ENCODE measurements around the gene S100A5. TPM values are rescaled to one million over a fixed set of nuclear protein-coding genes. Genes with fewer than 3 reads are reported as not detected.

S100A5 gene
- total and polyA plus RNA-seq, 2 of the 8 experiments (the other 6 are each of a cell fraction or from before 2014, with no cell fraction given): not detected

- Histone ChIP-seq H2BK5ac (ENCODE audit: low read depth, low read length) (no peak overlapping the region), H3K4ac (replicated peaks; ENCODE audit: insufficient read length, low read depth, low read length) (no peak overlapping the region), H3K23ac (ENCODE audit: insufficient read length) (no peak overlapping the region), H3K56ac (replicated peaks; ENCODE audit: insufficient read length, low read depth, low read length) (no peak overlapping the region), H4K20me1 (replicated peaks in 1 of 2; ENCODE audit: control insufficient read depth in 1 of 2, insufficient read depth in 2 of 2, low read length in 2 of 2) (no peaks in the 10 kb centered on the region), H3K23me2 (ENCODE audit: low read depth, low read length) (no peaks in the 10 kb centered on the region), H3K4me2 (ENCODE audit: insufficient read depth in 1 of 2, low read depth in 2 of 2, low read length in 2 of 2) (no peak overlapping the region), H3K27me3 (replicated peaks in 1 of 4; ENCODE audit: control insufficient read depth in 3 of 4, extremely low read depth in 1 of 4, insufficient read depth in 3 of 4, low read length in 3 of 4) (no peaks in the 10 kb centered on the region; a peak in 2 of 7 replicates), H2BK15ac (ENCODE audit: low read length) (no peak overlapping the region), H3K27ac (ENCODE audit: low read depth, low read length) (no peak overlapping the region), H4K5ac (ENCODE audit: insufficient read length, low read depth, low read length) (no peak overlapping the region), H3K4me1 (replicated peaks in 1 of 4; ENCODE audit: control insufficient read depth in 3 of 4, insufficient read depth in 4 of 4, low read length in 3 of 4) (no peaks in the 10 kb centered on the region; a peak in 1 of 7 replicates), H3K36me3 (ENCODE audit: control insufficient read depth in 2 of 4, insufficient read depth in 4 of 4, low read length in 3 of 4) (no peaks in the 10 kb centered on the region), H3K79me1 (ENCODE audit: low read depth, low read length) (no peaks in the 10 kb centered on the region), H3K18ac (ENCODE audit: extremely low read depth, low read length) (no peak overlapping the region), H2BK20ac (ENCODE audit: low read length) (no peak overlapping the region), H3K9me3 (ENCODE audit: insufficient read depth in 2 of 2, low read depth in 1 of 2, low read length in 1 of 2) (no peaks in the 10 kb centered on the region), H3K9ac (replicated peaks in 1 of 4; ENCODE audit: extremely low read depth in 1 of 4, low read depth in 3 of 4, low read length in 3 of 4) (no peak overlapping the region), H3K4me3 (ENCODE audit: extremely low read depth in 1 of 4, insufficient read depth in 2 of 4, low read depth in 3 of 4, low read length in 4 of 4) (no peak overlapping the region), H2AFZ (ENCODE audit: low read length) (no peak overlapping the region), H2BK12ac (ENCODE audit: low read depth, low read length) (no peak overlapping the region), H2AK5ac (ENCODE audit: low read depth, low read length) (no peak overlapping the region), H3K14ac (ENCODE audit: insufficient read length) (no peak overlapping the region), H2BK120ac (replicated peaks; ENCODE audit: low read depth, low read length) (no peak overlapping the region), H3K79me2 (ENCODE audit: control insufficient read depth in 1 of 2, insufficient read depth in 2 of 2, low read length in 2 of 2) (no peaks in the 10 kb centered on the region), H4K8ac (ENCODE audit: extremely low read depth, insufficient read depth, low read length) (no peak overlapping the region), H4K91ac (replicated peaks; ENCODE audit: insufficient read length, low read length) (no peak overlapping the region)
- WGBS, 2 experiments (ENCODE audit: extremely low coverage in 1 of 2, insufficient coverage in 1 of 2, insufficient read length in 1 of 2, insufficient replicate concordance in 2 of 2, low coverage in 1 of 2, low lambda C conversion rate in 2 of 2, missing lambda C conversion rate in 1 of 2): 71% methylated on average over 1 of the region's 1 CpG; no CpG with 5 or more reads in 1 of the 2 experiments
- CTCF ChIA-PET (ENCODE audit: partially characterized antibody): interaction anchor here (1.6 to 4.4 kb wide), 5 partner anchors 12 to 71 kb away, joined by 5 to 20 read pairs (median 12); partner anchors contain the start of gene S100A13
- POLR2A ChIA-PET (ENCODE audit: partially characterized antibody): interaction anchor here (1.5 kb wide), 1 partner anchor 10 kb away, joined by 6 read pairs; no protein-coding TSS in a partner anchor
- FAIRE-seq: no peak
- no peak for DNase-seq (ENCODE audit: low read depth in 1 of 2, low spot score in 2 of 2)
- no peak for TF ChIP-seq CHD2 (IDR thresholded peaks at IDR 0.05; ENCODE audit: low read length)
- no peak for TF ChIP-seq TBP (IDR thresholded peaks at IDR 0.05; ENCODE audit: low read depth, low read length)
- TF ChIP-seq CREB1 (IDR thresholded peaks at IDR 0.05): no peak
- no peak for TF ChIP-seq CBX8 (IDR thresholded peaks at IDR 0.05; ENCODE audit: borderline replicate concordance, low read depth, low read length)
- no peak for TF ChIP-seq SP4 (IDR thresholded peaks at IDR 0.05; ENCODE audit: low read length)
- no peak for TF ChIP-seq BRCA1 (IDR thresholded peaks at IDR 0.05; ENCODE audit: low read depth, low read length)
- no peak for TF ChIP-seq GTF2F1 (IDR thresholded peaks at IDR 0.05; ENCODE audit: borderline replicate concordance, low read depth, low read length)
- no peak for TF ChIP-seq RXRA (IDR thresholded peaks at IDR 0.05; ENCODE audit: insufficient read depth, low read depth, low read length)
- TF ChIP-seq KDM4A (IDR thresholded peaks at IDR 0.05; ENCODE audit: low read depth, low read length, severe bottlenecking): no peak
- no peak for TF ChIP-seq CBX5 (IDR thresholded peaks at IDR 0.05; ENCODE audit: low read depth, low read length)
- no peak for TF ChIP-seq KDM1A (IDR thresholded peaks at IDR 0.05; ENCODE audit: borderline replicate concordance, low read length)
- TF ChIP-seq RFX5 (IDR thresholded peaks at IDR 0.05; ENCODE audit: borderline replicate concordance, low read depth, low read length): no peak
- TF ChIP-seq EGR1 (IDR thresholded peaks at IDR 0.05; ENCODE audit: borderline replicate concordance, low read depth, low read length): no peak
- no peak for TF ChIP-seq TEAD4 (IDR thresholded peaks at IDR 0.05; ENCODE audit: low read depth, low read length)
- no peak for TF ChIP-seq E2F6 (IDR thresholded peaks at IDR 0.05)
Observed at GRCh38 chr1:153556348-153556747, 15.6 kb upstream of the S100A5 start.

All from H1 (cell line).